OCI-LY7 (cell line): Measurements from ENCODE around the gene RFX2. TPM values are rescaled to one million over a fixed set of nuclear protein-coding genes. Genes with fewer than 3 reads are reported as not detected.

Experiments
- BruUV-seq: library from RNA; stranded (reverse); fragments of 400-500 nt; replicated peaks from 2 replicates; lab custom pipeline; 2021; lab: Mats Ljungman, UMichigan
- CTCF ChIA-PET: fragments of 300-600 bp; sonication (Branson Sonifier 250); formaldehyde crosslinking; loops from one replicate; lab custom pipeline; 2022; ENCODE audit warnings: antibody characterized with exemption; ENCODE audit not compliant: unreplicated experiment; lab: Charles Lee
- POLR2A ChIA-PET: fragments of 300-600 bp; sonication (Branson Sonifier 250); formaldehyde crosslinking; loops from one replicate; lab custom pipeline; 2022; ENCODE audit warnings: antibody characterized with exemption; lab: Charles Lee
- DNase-seq: peaks from one replicate; pipeline ENCODE4 v3.0.0-alpha.2; 2015; ENCODE audit warnings: low spot score
- H2AFZ ChIP-seq: fragments of 200-600 bp; sonication (generic), shearing (Covaris generic); 2 replicates; pipeline ENCODE4 v1.6.1; 2014; ENCODE audit warnings: mild to moderate bottlenecking, antibody characterized with exemption, low read length, moderate library complexity
- H3K27ac ChIP-seq: fragments of 200-600 bp; sonication (generic); 2 replicates; pipeline ENCODE4 v1.5.1; 2014; ENCODE audit warnings: mixed run types, low read depth, mild to moderate bottlenecking, moderate library complexity, low read length, inconsistent platforms; ENCODE audit not compliant: poor library complexity, severe bottlenecking
- H3K36me3 ChIP-seq: fragments of 200-600 bp; sonication (generic); 2 replicates; pipeline ENCODE4 v1.6.1; 2014; ENCODE audit warnings: mild to moderate bottlenecking, antibody characterized with exemption, low read length, moderate library complexity, mixed read lengths; ENCODE audit not compliant: insufficient read depth
- H3K4me1 ChIP-seq: fragments of 200-600 bp; sonication (generic); 2 replicates; pipeline ENCODE4 v1.5.1; 2014; ENCODE audit warnings: mild to moderate bottlenecking, low read length; ENCODE audit not compliant: insufficient read depth, poor library complexity, severe bottlenecking
- H3K4me2 ChIP-seq: fragments of 200-600 bp; sonication (generic); 2 replicates; pipeline ENCODE4 v1.6.1; 2014; ENCODE audit warnings: mild to moderate bottlenecking, low read length
- H3K4me3 ChIP-seq: fragments of 200-600 bp; sonication (generic); 2 replicates; pipeline ENCODE4 v1.5.1; 2014; ENCODE audit warnings: mild to moderate bottlenecking, low read depth, low read length; ENCODE audit not compliant: poor library complexity, severe bottlenecking
- H3K79me2 ChIP-seq: fragments of 200-600 bp; sonication (generic); 2 replicates; pipeline ENCODE4 v1.6.1; 2016; ENCODE audit warnings: low read depth, mild to moderate bottlenecking, low read length, moderate library complexity, mixed read lengths; ENCODE audit not compliant: insufficient read depth
- H3K9me2 ChIP-seq: fragments of 200-600 bp; sonication (generic); 2 replicates; pipeline ENCODE4 v1.6.1; 2016; ENCODE audit warnings: mild to moderate bottlenecking, low read length, mixed read lengths; ENCODE audit not compliant: insufficient read depth
- H3K9me3 ChIP-seq: fragments of 200-600 bp; sonication (generic); 2 replicates; pipeline ENCODE4 v1.6.1; 2014; ENCODE audit warnings: mild to moderate bottlenecking, mixed run types, low read length, mixed read lengths
- H4K20me1 ChIP-seq: fragments of 200-600 bp; sonication (generic); 2 replicates; pipeline ENCODE4 v1.6.1; 2014; ENCODE audit warnings: mild to moderate bottlenecking, antibody characterized with exemption, low read length, moderate library complexity, mixed read lengths; ENCODE audit not compliant: insufficient read depth
- EZH2phosphoT487 ChIP-seq: fragments of 200-600 bp; sonication (generic); IDR thresholded peaks from 2 replicates; pipeline ENCODE4 v1.6.1; 2018; ENCODE audit warnings: low read depth, borderline replicate concordance, mild to moderate bottlenecking, mixed run types, antibody characterized with exemption, low read length, moderate library complexity, mixed read lengths
- intact Hi-C: fragments of 100-400 bp; cut with micrococcal nuclease; formaldehyde crosslinking; loops from one replicate; pipeline ENCODE4 v1.10.0; 2022; ENCODE audit not compliant: unreplicated experiment
- total RNA-seq, 2 experiments: library from RNA; depleted of rRNA in 1 of 2; stranded (reverse); fragments of >200 nt in 1 of 2; shearing (Covaris generic) in 1 of 2; gene quantifications; 2 replicates each; pipeline ENCODE4 v1.2.3, GENCODE V29; 2014 to 2022
- TF ChIP-seq, protein P1 (sequence below): fragments of 200-600 bp; sonication (generic); conservative IDR thresholded peaks from 2 replicates; pipeline ENCODE4 v1.5.1; 2014; ENCODE audit warnings: mild to moderate bottlenecking, antibody characterized with exemption, low read length, moderate library complexity, mixed read lengths

Gene RFX2
- total RNA-seq, 2 experiments from 2014 or later: 11.0 to 11.8 TPM

DNA sequence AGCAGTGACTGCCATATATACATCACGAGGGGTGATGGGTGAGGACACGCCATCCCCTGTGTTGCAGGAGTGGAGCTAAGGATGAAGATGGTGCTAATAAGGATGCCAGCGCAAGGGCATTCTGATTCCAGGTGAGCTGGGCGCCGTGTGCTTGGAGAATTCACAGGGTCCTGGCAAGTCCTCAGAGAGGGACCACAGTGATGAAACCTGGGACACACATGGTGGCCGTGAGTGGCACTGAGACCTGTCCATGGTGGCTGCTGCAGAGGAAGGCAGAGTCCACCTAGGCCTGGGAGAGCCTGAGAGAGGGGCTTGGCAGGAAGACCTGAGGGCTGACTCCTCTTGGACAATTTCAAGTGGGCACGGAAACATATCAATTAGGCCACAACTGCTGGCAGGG lies 65.2 kb downstream of the RFX2 start:
- Histone ChIP-seq H2AFZ (no peak overlapping the region), H3K9me2 (no peaks in the 10 kb centered on the region), H3K36me3 (no peaks in the 10 kb centered on the region), H3K79me2 (no peaks in the 10 kb centered on the region), H3K4me1 (no peaks in the 10 kb centered on the region), H3K27ac (no peak overlapping the region), H3K4me3 (no peak overlapping the region), H3K9me3 (no peaks in the 10 kb centered on the region), H4K20me1 (no peaks in the 10 kb centered on the region), H3K4me2 (no peak overlapping the region)
- ChIA-PET POLR2A (no interaction called here), CTCF (no interaction called here)
- TF ChIP-seq, protein P1, sequence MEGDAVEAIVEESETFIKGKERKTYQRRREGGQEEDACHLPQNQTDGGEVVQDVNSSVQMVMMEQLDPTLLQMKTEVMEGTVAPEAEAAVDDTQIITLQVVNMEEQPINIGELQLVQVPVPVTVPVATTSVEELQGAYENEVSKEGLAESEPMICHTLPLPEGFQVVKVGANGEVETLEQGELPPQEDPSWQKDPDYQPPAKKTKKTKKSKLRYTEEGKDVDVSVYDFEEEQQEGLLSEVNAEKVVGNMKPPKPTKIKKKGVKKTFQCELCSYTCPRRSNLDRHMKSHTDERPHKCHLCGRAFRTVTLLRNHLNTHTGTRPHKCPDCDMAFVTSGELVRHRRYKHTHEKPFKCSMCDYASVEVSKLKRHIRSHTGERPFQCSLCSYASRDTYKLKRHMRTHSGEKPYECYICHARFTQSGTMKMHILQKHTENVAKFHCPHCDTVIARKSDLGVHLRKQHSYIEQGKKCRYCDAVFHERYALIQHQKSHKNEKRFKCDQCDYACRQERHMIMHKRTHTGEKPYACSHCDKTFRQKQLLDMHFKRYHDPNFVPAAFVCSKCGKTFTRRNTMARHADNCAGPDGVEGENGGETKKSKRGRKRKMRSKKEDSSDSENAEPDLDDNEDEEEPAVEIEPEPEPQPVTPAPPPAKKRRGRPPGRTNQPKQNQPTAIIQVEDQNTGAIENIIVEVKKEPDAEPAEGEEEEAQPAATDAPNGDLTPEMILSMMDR: no peak
- no peak for TF ChIP-seq EZH2phosphoT487
- intact Hi-C loops: no loop called here
- no peak for DNase-seq
- no TSS peak for BruUV-seq

DNA sequence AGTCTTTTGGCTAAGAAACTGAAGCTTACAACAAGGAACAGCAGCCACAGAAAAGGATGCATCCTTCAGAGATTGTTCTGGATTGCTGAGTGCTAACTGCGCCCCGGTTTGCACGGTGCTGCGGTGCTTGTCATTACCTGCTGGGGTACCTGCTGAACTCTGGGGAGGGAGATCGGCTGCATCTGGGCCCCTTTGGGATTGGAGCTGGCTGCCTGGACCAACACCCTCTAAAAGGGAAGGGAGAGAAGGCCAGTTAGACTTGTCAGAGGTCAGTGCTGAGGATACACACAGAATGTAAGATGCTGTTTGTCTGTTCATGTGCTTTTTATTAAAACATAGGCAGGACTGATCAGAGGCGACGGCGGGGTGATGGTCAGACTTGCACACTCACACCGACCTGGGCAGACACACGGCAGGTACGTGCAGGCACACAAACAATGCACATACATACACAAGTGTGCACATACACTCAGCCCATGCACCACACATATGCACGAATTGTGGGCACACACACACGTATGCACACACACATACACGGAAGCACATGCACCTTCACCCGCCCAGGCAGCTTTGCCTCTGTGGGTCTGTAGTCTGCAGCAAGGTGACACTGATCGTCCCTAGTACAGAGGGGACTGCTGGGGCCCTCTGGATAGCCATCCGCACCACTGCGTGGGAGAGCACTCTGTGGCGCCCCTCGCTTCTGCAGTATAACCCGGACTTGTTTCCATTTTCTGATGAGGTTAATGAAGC lies 66.1 kb downstream of the RFX2 start:
- POLR2A ChIA-PET: no interaction called here
- TF ChIP-seq, protein P1: no peak
- TF ChIP-seq EZH2phosphoT487: no peak
- CTCF ChIA-PET: no interaction called here
- Histone ChIP-seq H3K79me2 (no peaks in the 10 kb centered on the region), H3K9me3 (no peaks in the 10 kb centered on the region), H3K36me3 (no peaks in the 10 kb centered on the region), H3K27ac (no peak overlapping the region), H3K4me2 (no peak overlapping the region), H3K4me3 (no peak overlapping the region), H3K9me2 (no peaks in the 10 kb centered on the region), H3K4me1 (no peaks in the 10 kb centered on the region), H4K20me1 (no peaks in the 10 kb centered on the region), H2AFZ (no peak overlapping the region)
- intact Hi-C loops: no loop called here
- no peak for DNase-seq
- no TSS peak for BruUV-seq
